Measurements from ENCODE around the gene TUB. TPM values are rescaled to one million over a fixed set of nuclear protein-coding genes. Genes with fewer than 3 reads are reported as not detected.
A peak's percentile ranks its signal among the peaks of the same experiment; 100 is the strongest.

Gene TUB
- total and polyA plus RNA-seq, 2 of the 8 experiments (the other 6 are each of a cell fraction or from before 2014, with no cell fraction given): 15.3 to 31.3 TPM

GRCh38 chr11:8033305-8034105 lies 47.5 kb upstream of the TUB start:
- CTCF ChIA-PET (ENCODE audit: partially characterized antibody): interaction anchor here (0.6 to 31.7 kb wide), 29 partner anchors 9 to 1071 kb away, joined by 3 to 1283 read pairs (median 5); partner anchors contain the start of gene TUB

More at GRCh38 chr11:8033305-8034105, 47.5 kb upstream of the TUB start:
- Histone ChIP-seq H4K5ac (ENCODE audit: insufficient read length, low read depth, low read length) (no peak overlapping the region), H3K23me2 (ENCODE audit: low read depth, low read length) (no peaks in the 10 kb centered on the region), H3K4me3 (ENCODE audit: extremely low read depth in 1 of 4, insufficient read depth in 2 of 4, low read depth in 3 of 4, low read length in 4 of 4) (0 out of 8 replicates have a peak overlapping the region, but pooled peaks of 1 of the 4 experiments have one; percentile 29), H2BK12ac (ENCODE audit: low read depth, low read length) (no peak overlapping the region), H2BK5ac (ENCODE audit: low read depth, low read length) (no peak overlapping the region), H3K27me3 (replicated peaks in 1 of 4; ENCODE audit: control insufficient read depth in 3 of 4, extremely low read depth in 1 of 4, insufficient read depth in 3 of 4, low read length in 3 of 4) (peaks cover 0 to 14% (median 6%) of the 10 kb centered on the region in 4 experiments; a peak in 5 of 7 replicates), H2BK120ac (replicated peaks; ENCODE audit: low read depth, low read length) (no peak overlapping the region), H3K27ac (ENCODE audit: low read depth, low read length) (no peak overlapping the region), H3K14ac (ENCODE audit: insufficient read length) (no peak overlapping the region), H3K36me3 (ENCODE audit: control insufficient read depth in 2 of 4, insufficient read depth in 4 of 4, low read length in 3 of 4) (no peaks in the 10 kb centered on the region), H4K20me1 (replicated peaks in 1 of 2; ENCODE audit: control insufficient read depth in 1 of 2, insufficient read depth in 2 of 2, low read length in 2 of 2) (no peaks in the 10 kb centered on the region), H2BK20ac (ENCODE audit: low read length) (no peak overlapping the region), H3K4me2 (ENCODE audit: insufficient read depth in 1 of 2, low read depth in 2 of 2, low read length in 2 of 2) (peak overlapping the region in 1 of 2 experiments; percentile 60; a peak in 1 of 4 replicates), H3K18ac (ENCODE audit: extremely low read depth, low read length) (no peak overlapping the region), H4K91ac (replicated peaks; ENCODE audit: insufficient read length, low read length) (no peak overlapping the region), H2AFZ (ENCODE audit: low read length) (no peak overlapping the region), H3K23ac (ENCODE audit: insufficient read length) (no peak overlapping the region), H2BK15ac (ENCODE audit: low read length) (no peak overlapping the region), H3K79me1 (ENCODE audit: low read depth, low read length) (no peaks in the 10 kb centered on the region), H2AK5ac (ENCODE audit: low read depth, low read length) (no peak overlapping the region), H3K9ac (replicated peaks in 1 of 4; ENCODE audit: extremely low read depth in 1 of 4, low read depth in 3 of 4, low read length in 3 of 4) (no peak overlapping the region), H3K79me2 (ENCODE audit: control insufficient read depth in 1 of 2, insufficient read depth in 2 of 2, low read length in 2 of 2) (no peaks in the 10 kb centered on the region), H3K4ac (replicated peaks; ENCODE audit: insufficient read length, low read depth, low read length) (no peak overlapping the region), H4K8ac (ENCODE audit: extremely low read depth, insufficient read depth, low read length) (0 out of 2 replicates have a peak overlapping the region, but pooled peaks have one; percentile 76), H3K56ac (replicated peaks; ENCODE audit: insufficient read length, low read depth, low read length) (no peak overlapping the region), H3K4me1 (replicated peaks in 1 of 4; ENCODE audit: control insufficient read depth in 3 of 4, insufficient read depth in 4 of 4, low read length in 3 of 4) (peaks cover 0 to 13% (median 4%) of the 10 kb centered on the region in 4 experiments; a peak in 5 of 7 replicates), H3K9me3 (ENCODE audit: insufficient read depth in 2 of 2, low read depth in 1 of 2, low read length in 1 of 2) (no peaks in the 10 kb centered on the region)
- WGBS, 2 experiments (ENCODE audit: extremely low coverage in 1 of 2, insufficient coverage in 1 of 2, insufficient read length in 1 of 2, insufficient replicate concordance in 2 of 2, low coverage in 1 of 2, low lambda C conversion rate in 2 of 2, missing lambda C conversion rate in 1 of 2): 55% methylated on average over 19 of the region's 19 CpGs; no CpG with 5 or more reads in 1 of the 2 experiments
- FAIRE-seq: peak; percentile 62
- POLR2A ChIA-PET (ENCODE audit: partially characterized antibody): interaction anchor here (0.7 to 2.0 kb wide), 7 partner anchors 11 to 63 kb away, joined by 3 to 8 read pairs (median 5); no protein-coding TSS in a partner anchor
- DNase-seq (ENCODE audit: low read depth in 1 of 2, low spot score in 2 of 2): peak in 1 of 2 experiments; percentile 88
- peak; percentile 85 for TF ChIP-seq TEAD4 (IDR thresholded peaks at IDR 0.05; ENCODE audit: low read depth, low read length)
- TF ChIP-seq RAD21 (IDR thresholded peaks at IDR 0.05 in 1 of 2, conservative IDR thresholded peaks at IDR 0.05 in 1 of 2; ENCODE audit: low read depth in 2 of 2, low read length in 2 of 2): peak; percentile 83
- TF ChIP-seq CTCF (IDR thresholded peaks at IDR 0.05; ENCODE audit: control extremely low read depth in 1 of 3, insufficient read depth in 1 of 3, low read depth in 1 of 3, low read length in 3 of 3): peak; percentile 85 to 91 (median 88)
- TF ChIP-seq BCL11A (IDR thresholded peaks at IDR 0.05; ENCODE audit: low read depth in 2 of 2, low read length in 2 of 2): no peak
